Measurements from ENCODE around the gene MMP1. TPM values are rescaled to one million over a fixed set of nuclear protein-coding genes. Genes with fewer than 3 reads are reported as not detected.

The MMP1 gene
- polyA plus RNA-seq, 1 experiment: 233 TPM

DNA sequence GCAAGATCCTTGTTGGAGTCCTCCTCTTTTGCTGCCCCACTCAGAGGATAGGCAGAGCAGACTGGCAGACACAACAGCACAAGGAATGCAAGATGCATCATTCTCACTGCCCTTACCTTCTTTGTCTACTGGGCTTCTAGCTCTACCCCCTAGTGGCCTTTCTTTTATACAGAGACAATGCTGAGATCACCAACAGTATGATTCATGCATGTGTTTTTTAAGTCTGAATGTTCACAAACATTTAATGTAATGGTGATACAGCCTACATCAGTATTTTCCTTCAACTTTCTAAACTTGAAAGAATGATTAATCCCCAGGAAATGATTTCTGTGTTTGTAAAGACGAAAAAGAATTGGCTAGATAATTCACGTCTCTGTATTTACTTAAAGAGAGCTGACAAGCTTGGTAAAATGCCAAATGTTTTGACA, 17.5 kb downstream of the MMP1 start, which contains the start of gene MMP10:
Gene MMP10, minus strand, starts transcription at position 138 of the 428 bp plus-strand sequence. Its CDS starts 37 bp downstream, at position 101.
- no peak for DNase-seq (ENCODE audit: low read depth)
- TF ChIP-seq, protein P1, sequence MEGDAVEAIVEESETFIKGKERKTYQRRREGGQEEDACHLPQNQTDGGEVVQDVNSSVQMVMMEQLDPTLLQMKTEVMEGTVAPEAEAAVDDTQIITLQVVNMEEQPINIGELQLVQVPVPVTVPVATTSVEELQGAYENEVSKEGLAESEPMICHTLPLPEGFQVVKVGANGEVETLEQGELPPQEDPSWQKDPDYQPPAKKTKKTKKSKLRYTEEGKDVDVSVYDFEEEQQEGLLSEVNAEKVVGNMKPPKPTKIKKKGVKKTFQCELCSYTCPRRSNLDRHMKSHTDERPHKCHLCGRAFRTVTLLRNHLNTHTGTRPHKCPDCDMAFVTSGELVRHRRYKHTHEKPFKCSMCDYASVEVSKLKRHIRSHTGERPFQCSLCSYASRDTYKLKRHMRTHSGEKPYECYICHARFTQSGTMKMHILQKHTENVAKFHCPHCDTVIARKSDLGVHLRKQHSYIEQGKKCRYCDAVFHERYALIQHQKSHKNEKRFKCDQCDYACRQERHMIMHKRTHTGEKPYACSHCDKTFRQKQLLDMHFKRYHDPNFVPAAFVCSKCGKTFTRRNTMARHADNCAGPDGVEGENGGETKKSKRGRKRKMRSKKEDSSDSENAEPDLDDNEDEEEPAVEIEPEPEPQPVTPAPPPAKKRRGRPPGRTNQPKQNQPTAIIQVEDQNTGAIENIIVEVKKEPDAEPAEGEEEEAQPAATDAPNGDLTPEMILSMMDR (IDR thresholded peaks at IDR 0.05; ENCODE audit: insufficient read depth, low read depth, low read length): peak; percentile 71
- no peak within 1 kb of the TSS for H3K4me3 ChIP-seq (ENCODE audit: low read depth, low read length)
- POLR2A ChIA-PET: no interaction called here
- H3K36me3 ChIP-seq (ENCODE audit: control insufficient read depth, insufficient read depth, low read length): no peaks in the 10 kb centered on the region
- H3K27me3 ChIP-seq (ENCODE audit: control insufficient read depth, insufficient read depth, low read length): no peaks in the 10 kb centered on the region; the same call in none of the 2 replicates
- CTCF ChIA-PET: interaction anchor here (0.7 to 2.0 kb wide), 15 partner anchors 8 to 255 kb away, joined by 3 to 10 read pairs (median 3); no protein-coding TSS in a partner anchor

DNA sequence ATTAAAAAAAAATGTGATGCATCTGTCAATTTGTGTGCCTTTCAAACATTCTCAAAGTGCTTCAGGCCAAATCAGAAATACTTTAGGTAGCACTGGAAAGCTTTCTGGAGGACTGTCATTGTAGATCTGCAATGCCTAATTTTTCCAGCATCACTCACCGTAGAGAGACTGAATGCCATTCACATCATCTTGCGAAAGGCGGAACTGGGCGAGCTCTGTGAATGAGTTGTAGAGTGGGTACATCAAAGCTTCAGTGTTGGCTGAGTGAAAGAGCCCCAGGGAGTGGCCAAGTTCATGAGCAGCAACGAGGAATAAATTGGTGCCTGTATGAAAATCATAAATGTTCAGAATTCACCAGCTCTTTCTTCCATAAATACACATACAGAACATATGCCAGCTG, 21.5 kb downstream of the MMP1 start:
- Histone ChIP-seq H3K27me3 (ENCODE audit: control insufficient read depth, insufficient read depth, low read length) (no peaks in the 10 kb centered on the region; the same call in none of the 2 replicates), H3K4me3 (ENCODE audit: low read depth, low read length) (no peak overlapping the region), H3K36me3 (ENCODE audit: control insufficient read depth, insufficient read depth, low read length) (no peaks in the 10 kb centered on the region)
- POLR2A ChIA-PET: no interaction called here
- TF ChIP-seq, protein P1 (IDR thresholded peaks at IDR 0.05; ENCODE audit: insufficient read depth, low read depth, low read length): no peak
- CTCF ChIA-PET: no interaction called here
- no peak for DNase-seq (ENCODE audit: low read depth)

DNA sequence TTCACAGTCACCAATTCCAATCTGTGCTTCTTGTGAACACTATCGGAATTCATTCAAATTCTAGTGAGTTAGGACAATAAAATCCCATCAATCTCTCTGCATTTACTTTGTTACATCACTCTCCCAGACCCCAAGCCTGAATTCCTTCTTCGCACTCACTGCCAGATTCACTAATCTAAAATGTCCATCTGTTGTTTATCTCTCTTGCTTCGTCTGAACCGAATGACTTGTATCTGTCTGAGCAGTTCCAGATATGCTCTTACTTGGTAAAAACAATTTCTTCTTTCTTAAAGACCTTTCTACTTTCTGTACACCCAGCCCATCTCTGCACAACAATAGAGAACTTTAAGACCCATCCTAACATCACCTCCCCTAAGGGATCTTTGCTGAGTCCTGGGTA, 24.6 kb downstream of the MMP1 start:
- Histone ChIP-seq H3K36me3 (ENCODE audit: control insufficient read depth, insufficient read depth, low read length) (no peaks in the 10 kb centered on the region), H3K27me3 (ENCODE audit: control insufficient read depth, insufficient read depth, low read length) (no peaks in the 10 kb centered on the region; the same call in 1 of the 2 replicates), H3K4me3 (ENCODE audit: low read depth, low read length) (no peak overlapping the region)
- DNase-seq (ENCODE audit: low read depth): no peak
- ChIA-PET CTCF (no interaction called here), POLR2A (no interaction called here)
- TF ChIP-seq, protein P1 (IDR thresholded peaks at IDR 0.05; ENCODE audit: insufficient read depth, low read depth, low read length): no peak

DNA sequence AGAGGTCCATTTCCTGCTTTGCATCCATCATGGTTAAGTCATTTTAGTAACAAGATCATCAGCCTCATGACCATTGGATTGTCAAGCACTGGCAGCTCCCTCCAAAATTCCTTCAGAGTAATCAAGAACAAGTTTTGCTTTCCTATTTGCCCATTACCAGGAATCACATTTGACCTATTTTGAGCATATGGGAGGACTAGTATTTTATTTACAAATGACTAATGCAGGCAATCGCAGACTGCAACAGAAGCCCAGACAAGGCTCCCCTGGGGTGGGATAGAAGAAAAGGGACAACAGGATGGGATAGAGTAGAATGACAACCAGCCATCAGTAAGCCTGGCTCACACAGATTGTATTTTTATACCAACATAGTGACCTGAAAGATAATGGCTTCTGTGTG, 26.6 kb downstream of the MMP1 start:
- CTCF ChIA-PET: interaction anchor here (1.0 kb wide), 1 partner anchor 9 kb away, joined by 3 read pairs; the partner anchor contains the start of gene MMP10
- DNase-seq (ENCODE audit: low read depth): no peak
- POLR2A ChIA-PET: no interaction called here
- TF ChIP-seq, protein P1 (IDR thresholded peaks at IDR 0.05; ENCODE audit: insufficient read depth, low read depth, low read length): no peak
- H3K27me3 ChIP-seq (ENCODE audit: control insufficient read depth, insufficient read depth, low read length): peaks cover 1% of the 10 kb centered on the region
- no peak overlapping the region for H3K4me3 ChIP-seq (ENCODE audit: low read depth, low read length)
- no peaks in the 10 kb centered on the region for H3K36me3 ChIP-seq (ENCODE audit: control insufficient read depth, insufficient read depth, low read length)

DNA sequence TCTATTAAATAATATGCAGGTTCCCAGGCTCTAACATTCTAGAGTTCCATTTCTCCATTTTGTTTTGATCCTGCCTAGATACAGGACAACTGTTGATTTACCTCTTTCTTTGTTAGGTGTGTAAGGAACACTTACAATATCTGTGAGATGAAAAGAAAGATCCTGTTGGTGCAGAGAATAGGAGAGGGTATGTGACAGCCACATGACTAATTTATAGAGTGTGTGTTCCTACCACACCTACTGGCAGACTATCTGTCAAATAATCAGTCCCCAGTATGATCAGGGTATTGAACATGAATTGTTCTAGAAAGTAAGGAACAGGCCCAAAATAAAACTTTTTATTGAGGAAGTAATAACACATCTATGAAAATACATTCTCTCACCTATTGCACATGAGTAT, 27.8 kb downstream of the MMP1 start:
- TF ChIP-seq, protein P1 (IDR thresholded peaks at IDR 0.05; ENCODE audit: insufficient read depth, low read depth, low read length): no peak
- DNase-seq (ENCODE audit: low read depth): no peak
- Histone ChIP-seq H3K4me3 (ENCODE audit: low read depth, low read length) (no peak overlapping the region), H3K36me3 (ENCODE audit: control insufficient read depth, insufficient read depth, low read length) (no peaks in the 10 kb centered on the region), H3K27me3 (ENCODE audit: control insufficient read depth, insufficient read depth, low read length) (peaks cover 1% of the 10 kb centered on the region)
- CTCF ChIA-PET: interaction anchor here (1.0 kb wide), 1 partner anchor 10 kb away, joined by 3 read pairs; the partner anchor contains the start of gene MMP10
- POLR2A ChIA-PET: no interaction called here

All from BJ (cell line).